IMR-90 (cell line): Measurements from ENCODE around the gene IL17RE. TPM values are rescaled to one million over a fixed set of nuclear protein-coding genes. Genes with fewer than 3 reads are reported as not detected.

Experiments
- ATAC-seq: fragments of 200-7000 bp; cut with Tn5 transposase; 2 replicates; pipeline ENCODE4 v1.9.1; 2020; ENCODE audit warnings: low read depth, mild to moderate bottlenecking, moderate library complexity
- BruUV-seq: library from RNA; stranded (reverse); fragments of 400-500 nt; replicated peaks from 2 replicates; lab custom pipeline; 2021; lab: Mats Ljungman, UMichigan
- CTCF ChIA-PET: fragments of 300-600 bp; formaldehyde crosslinking; extraction: SDS; loops from one replicate; lab custom pipeline; 2021; ENCODE audit warnings: antibody characterized with exemption; lab: Yijun Ruan, JAX
- POLR2A ChIA-PET: fragments of 300-600 bp; sonication (Branson Sonifier 250); formaldehyde crosslinking; loops from one replicate; lab custom pipeline; 2022; ENCODE audit warnings: antibody characterized with exemption; ENCODE audit not compliant: unreplicated experiment; lab: Charles Lee
- DNase-seq: peaks from one replicate; pipeline ENCODE4 v3.0.0; 2013
- H2AFZ ChIP-seq: replicated peaks from 2 replicates; pipeline ENCODE3; 2013; ENCODE audit warnings: low read length, mild to moderate bottlenecking; ENCODE audit not compliant: poor library complexity
- H2AK5ac ChIP-seq: 2 replicates; pipeline ENCODE4 v1.6.1; 2013; ENCODE audit warnings: low read depth, low read length, inconsistent platforms
- H2AK9ac ChIP-seq: replicated peaks from 2 replicates; pipeline ENCODE3; 2013; ENCODE audit warnings: mild to moderate bottlenecking, low read depth, low read length, moderate library complexity; ENCODE audit not compliant: poor library complexity
- H2BK120ac ChIP-seq: 2 replicates; pipeline ENCODE4 v1.6.1; 2013; ENCODE audit warnings: low read depth, low read length, inconsistent platforms
- H2BK15ac ChIP-seq: 3 replicates; pipeline ENCODE4 v1.6.1; 2013; ENCODE audit warnings: low read depth, low read length, inconsistent platforms
- H2BK20ac ChIP-seq: 2 replicates; pipeline ENCODE4 v1.6.1; 2013; ENCODE audit warnings: low read depth, mild to moderate bottlenecking, inconsistent platforms, low read length, moderate library complexity
- H2BK5ac ChIP-seq: 2 replicates; pipeline ENCODE4 v1.6.1; 2013; ENCODE audit warnings: mild to moderate bottlenecking, low read depth, low read length, inconsistent platforms; ENCODE audit not compliant: poor library complexity, severe bottlenecking
- H3K14ac ChIP-seq: replicated peaks from 2 replicates; pipeline ENCODE4 v1.6.1; 2013; ENCODE audit warnings: low read depth, low read length, inconsistent platforms
- H3K18ac ChIP-seq: 2 replicates; pipeline ENCODE4 v1.6.1; 2013; ENCODE audit warnings: low read depth, low read length, control low read depth
- H3K23ac ChIP-seq: 2 replicates; pipeline ENCODE4 v1.6.1; 2013; ENCODE audit warnings: low read depth, low read length, inconsistent platforms
- H3K27ac ChIP-seq: 2 replicates; pipeline ENCODE4 v1.5.1; 2013; ENCODE audit warnings: mild to moderate bottlenecking, control low read depth, low read length; ENCODE audit not compliant: insufficient read depth
- H3K27me3 ChIP-seq: 2 replicates; pipeline ENCODE4 v1.6.1; 2013; ENCODE audit warnings: low read length; ENCODE audit not compliant: control insufficient read depth, insufficient read depth
- H3K36me3 ChIP-seq: 2 replicates; pipeline ENCODE4 v1.6.1; 2013; ENCODE audit warnings: low read length, mixed read lengths; ENCODE audit not compliant: control insufficient read depth, insufficient read depth
- H3K4ac ChIP-seq: 2 replicates; pipeline ENCODE4 v1.6.1; 2013; ENCODE audit warnings: low read depth, low read length, inconsistent platforms
- H3K4me1 ChIP-seq: 2 replicates; pipeline ENCODE4 v1.6.1; 2013; ENCODE audit warnings: low read length, mixed read lengths; ENCODE audit not compliant: control insufficient read depth, insufficient read depth
- H3K4me2 ChIP-seq: 2 replicates; pipeline ENCODE4 v1.6.1; 2013; ENCODE audit warnings: low read depth, mild to moderate bottlenecking, control low read depth, low read length, moderate library complexity
- H3K4me3 ChIP-seq: 2 replicates; pipeline ENCODE4 v1.5.1; 2013; ENCODE audit warnings: low read depth, mild to moderate bottlenecking, control low read depth, low read length, moderate library complexity; ENCODE audit not compliant: insufficient read depth
- H3K56ac ChIP-seq: 2 replicates; pipeline ENCODE4 v1.6.1; 2013; ENCODE audit warnings: low read length, inconsistent platforms; ENCODE audit not compliant: insufficient read depth; ENCODE audit errors: extremely low read depth
- H3K79me1 ChIP-seq, 2 experiments: 2 replicates each; pipeline ENCODE4 v1.6.1; 2013; ENCODE audit warnings: low read length in 2 of 2, inconsistent platforms in 1 of 2, low read depth in 1 of 2
- H3K9ac ChIP-seq: 2 replicates; pipeline ENCODE4 v1.6.1; 2013; ENCODE audit warnings: low read depth, low read length, control low read depth
- H3K9me1 ChIP-seq: 2 replicates; pipeline ENCODE4 v1.6.1; 2013; ENCODE audit warnings: low read length, inconsistent platforms; ENCODE audit not compliant: insufficient read depth
- H3K9me3 ChIP-seq: 2 replicates; pipeline ENCODE4 v1.6.1; 2013; ENCODE audit warnings: low read length; ENCODE audit not compliant: control insufficient read depth, insufficient read depth
- H4K20me1 ChIP-seq: 2 replicates; pipeline ENCODE4 v1.6.1; 2013; ENCODE audit warnings: low read length, inconsistent platforms; ENCODE audit not compliant: insufficient read depth
- H4K5ac ChIP-seq: 2 replicates; pipeline ENCODE4 v1.6.1; 2013; ENCODE audit warnings: mild to moderate bottlenecking, low read depth, low read length, control low read depth
- H4K8ac ChIP-seq, 2 experiments: 2 replicates each; pipeline ENCODE4 v1.6.1; 2013; ENCODE audit warnings: low read depth in 2 of 2, low read length in 2 of 2, control low read depth in 1 of 2, inconsistent platforms in 1 of 2
- H4K91ac ChIP-seq: 2 replicates; pipeline ENCODE4 v1.6.1; 2013; ENCODE audit warnings: low read depth, low read length, inconsistent platforms; ENCODE audit not compliant: insufficient read depth
- BHLHE40 ChIP-seq: fragments of 150-350 bp; IDR thresholded peaks from 2 replicates; pipeline ENCODE4 v1.6.1; 2016; ENCODE audit warnings: mild to moderate bottlenecking, low read depth, low read length
- CEBPB ChIP-seq: IDR thresholded peaks from 2 replicates; pipeline ENCODE4 v1.6.1; 2012; ENCODE audit warnings: low read depth, low read length, improper control_type of control experiment
- CHD1 ChIP-seq: IDR thresholded peaks from 2 replicates; pipeline ENCODE4 v1.6.1; 2012; ENCODE audit warnings: low read depth, low read length, improper control_type of control experiment
- CTCF ChIP-seq: conservative IDR thresholded peaks from 2 replicates; pipeline ENCODE4 v1.5.1; 2012; ENCODE audit warnings: mild to moderate bottlenecking, low read depth, low read length, improper control_type of control experiment
- ELK1 ChIP-seq: fragments of 150-350 bp; IDR thresholded peaks from 2 replicates; pipeline ENCODE4 v1.6.1; 2016; ENCODE audit warnings: low read depth, mild to moderate bottlenecking, low read length, moderate library complexity, borderline replicate concordance
- FOS ChIP-seq: fragments of 150-350 bp; IDR thresholded peaks from 2 replicates; pipeline ENCODE4 v1.6.1; 2016; ENCODE audit warnings: low read depth, low read length
- MAFK ChIP-seq: IDR thresholded peaks from 2 replicates; pipeline ENCODE4 v1.6.1; 2012; ENCODE audit warnings: low read depth, low read length, improper control_type of control experiment
- MAZ ChIP-seq: IDR thresholded peaks from 2 replicates; pipeline ENCODE4 v1.6.1; 2012; ENCODE audit warnings: low read depth, mild to moderate bottlenecking, low read length, improper control_type of control experiment, moderate library complexity, borderline replicate concordance
- MXI1 ChIP-seq: IDR thresholded peaks from 2 replicates; pipeline ENCODE4 v1.6.1; 2012; ENCODE audit warnings: low read depth, mild to moderate bottlenecking, low read length, moderate library complexity, borderline replicate concordance
- NFE2L2 ChIP-seq: fragments of 150-350 bp; IDR thresholded peaks from 2 replicates; pipeline ENCODE4 v1.6.1; 2016; ENCODE audit warnings: low read depth, mild to moderate bottlenecking, low read length
- POLR2A ChIP-seq: IDR thresholded peaks from 2 replicates; pipeline ENCODE4 v1.6.1; 2012; ENCODE audit warnings: mild to moderate bottlenecking, low read depth, low read length
- RAD21 ChIP-seq: IDR thresholded peaks from 2 replicates; pipeline ENCODE4 v1.6.1; 2012; ENCODE audit warnings: low read length, improper control_type of control experiment
- RCOR1 ChIP-seq: IDR thresholded peaks from 2 replicates; pipeline ENCODE4 v1.6.1; 2012; ENCODE audit warnings: mild to moderate bottlenecking, low read length, improper control_type of control experiment; ENCODE audit not compliant: insufficient replicate concordance
- RFX5 ChIP-seq: IDR thresholded peaks from 2 replicates; pipeline ENCODE4 v1.8.0; 2012; ENCODE audit warnings: low read depth, mild to moderate bottlenecking, low read length, moderate library complexity
- SMC3 ChIP-seq: fragments of 150-350 bp; IDR thresholded peaks from 2 replicates; pipeline ENCODE4 v1.6.1; 2016; ENCODE audit warnings: low read depth, mild to moderate bottlenecking, antibody characterized with exemption, low read length, moderate library complexity
- USF2 ChIP-seq: fragments of 150-350 bp; IDR thresholded peaks from 2 replicates; pipeline ENCODE4 v1.6.1; 2017; ENCODE audit warnings: mild to moderate bottlenecking, antibody characterized with exemption, low read length, low read depth
- WGBS, 2 experiments: methylation state at CpG; one replicate each; pipeline versions ENCODE4 v1.1.5 to v1.1.7; 2013; ENCODE audit warnings: missing lambda C conversion rate in 2 of 2; ENCODE audit not compliant: insufficient read length in 1 of 2; ENCODE audit errors: extremely low coverage in 2 of 2; 5-methylcytosine and 5-hydroxymethylcytosine counted together
- dilution Hi-C: fragments of 300-500 bp; cut with HindIII; formaldehyde crosslinking; loops from one replicate; pipeline ENCODE4 v1.14.3; 2018; ENCODE audit warnings: low sequenced_read_pairs; ENCODE audit not compliant: unreplicated experiment
- in situ Hi-C: fragments of 300-500 bp; cut with MboI; formaldehyde crosslinking; loops from 3 replicates; pipeline ENCODE4 v1.14.3; 2019; ENCODE audit warnings: low sequenced_read_pairs, inconsistent platforms, mixed read lengths
- intact Hi-C: fragments of 100-400 bp; cut with micrococcal nuclease; formaldehyde crosslinking; loops from 2 replicates; pipeline ENCODE4 v1.10.0; 2022
- polyA plus RNA-seq, 3 experiments: library from polyadenylated mRNA; depleted of rRNA; stranded (reverse); fragments of >200 nt; gene quantifications; 2 replicates each; pipeline ENCODE4 v1.2.3, GENCODE V29; 2012; ENCODE audit warnings: low replicate concordance in 1 of 3
- total RNA-seq: library from RNA; depleted of rRNA; stranded (reverse); fragments of >200 nt; gene quantifications from 2 replicates; pipeline ENCODE4 v1.2.3, GENCODE V29; 2012

The IL17RE gene
- total and polyA plus RNA-seq, 2 of the 4 experiments (the other 2 are of a cell fraction) = 0.90 to 7.2 TPM

GRCh38 chr3:9948586-9948985 is 45.9 kb downstream of the IL17RE start:
- Histone ChIP-seq H3K4me1 (peaks cover 10% of the 10 kb centered on the region; the same call in 1 of the 2 replicates), H3K27ac (no peak overlapping the region), H3K9ac (no peak overlapping the region), H2BK5ac (no peak overlapping the region), H4K8ac (no peak overlapping the region), H3K36me3 (peaks cover 2% of the 10 kb centered on the region; the same call in 1 of the 2 replicates), H3K27me3 (no peaks in the 10 kb centered on the region), H3K56ac (no peak overlapping the region), H2AFZ (no peak overlapping the region), H3K4me2 (no peak overlapping the region), H4K5ac (no peak overlapping the region), H3K79me1 (no peaks in the 10 kb centered on the region), H2BK15ac (no peak overlapping the region), H4K91ac (no peak overlapping the region), H2BK120ac (no peak overlapping the region), H3K9me1 (peaks cover 5% of the 10 kb centered on the region; the same call in 1 of the 2 replicates), H3K18ac (no peak overlapping the region), H3K23ac (no peak overlapping the region), H3K4ac (no peak overlapping the region), H3K4me3 (no peak overlapping the region), H2AK9ac (no peak overlapping the region), H3K9me3 (no peaks in the 10 kb centered on the region), H2BK20ac (no peak overlapping the region), H4K20me1 (no peaks in the 10 kb centered on the region; the same call in 1 of the 2 replicates), H3K14ac (no peak overlapping the region), H2AK5ac (no peak overlapping the region)
- ChIA-PET POLR2A (no interaction called here), CTCF (no interaction called here)
- no peak for DNase-seq
- WGBS, 2 experiments = no CpG with 5 or more reads among the region's 3 CpGs
- no TSS peak for BruUV-seq
- in situ Hi-C loops = no loop called here
- ATAC-seq = no peak
- intact Hi-C loops = no loop called here
- TF ChIP-seq ELK1 = no peak
- no peak for TF ChIP-seq POLR2A
- TF ChIP-seq BHLHE40 = no peak
- TF ChIP-seq MAZ = no peak
- no peak for TF ChIP-seq RFX5
- no peak for TF ChIP-seq CEBPB
- no peak for TF ChIP-seq USF2
- TF ChIP-seq NFE2L2 = no peak
- no peak for TF ChIP-seq CHD1
- no peak for TF ChIP-seq SMC3
- no peak for TF ChIP-seq FOS
- TF ChIP-seq MXI1 = no peak
- no peak for TF ChIP-seq CTCF
- no peak for TF ChIP-seq RCOR1
- no peak for TF ChIP-seq RAD21
- TF ChIP-seq MAFK = no peak
- dilution Hi-C loops = no loop called here
